Measurements from ENCODE around the gene YIF1B. TPM values are rescaled to one million over a fixed set of nuclear protein-coding genes. Genes with fewer than 3 reads are reported as not detected.
A peak's percentile ranks its signal among the peaks of the same experiment; 100 is the strongest.
"Not testable (repeated sequence)": the region's sequence is repeated elsewhere in the genome, so short reads cannot be mapped to it uniquely, and the experiment has no call there.

YIF1B gene
- total RNA-seq, 2 experiments from 2014 or later, result 15.9 to 17.1 TPM

DNA sequence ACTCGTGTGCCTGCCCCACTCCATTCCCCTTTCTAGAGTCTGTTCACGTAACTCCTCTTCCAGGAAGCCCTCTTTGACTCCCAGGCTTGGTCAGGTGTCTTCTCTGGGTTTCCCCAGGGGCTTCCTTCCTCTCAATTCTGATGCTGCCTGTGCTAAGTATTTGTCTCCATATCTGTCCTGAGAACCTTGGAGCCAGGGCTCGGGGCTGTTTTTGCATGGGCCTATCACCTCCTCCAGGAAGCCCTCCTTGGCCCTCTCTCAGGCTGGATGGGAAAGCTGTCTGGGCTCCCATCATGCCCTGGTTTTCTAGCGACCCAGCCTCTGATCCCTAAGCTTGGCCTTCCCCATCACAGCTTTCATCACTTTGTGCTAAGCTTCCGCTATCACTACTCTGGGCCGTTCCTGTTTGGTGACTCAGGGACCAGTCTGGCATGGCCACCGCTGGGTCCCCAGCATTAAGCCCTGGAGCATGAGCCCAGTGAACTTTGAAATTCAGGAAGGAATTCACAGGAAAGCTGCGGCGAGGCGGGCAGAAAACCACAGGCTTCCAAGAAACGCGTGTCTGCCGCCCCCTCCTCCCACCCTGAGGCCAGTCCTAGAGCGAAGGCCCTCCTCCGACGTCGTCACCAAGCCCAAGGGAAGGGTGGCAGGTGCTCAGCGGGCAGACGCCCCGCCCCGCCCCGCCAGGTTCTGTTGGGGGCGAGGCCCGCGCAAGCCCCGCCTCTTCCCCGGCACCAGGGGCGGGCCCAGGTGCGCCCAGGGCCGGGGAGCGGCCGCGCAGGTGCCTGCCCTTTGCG is 51.9 kb downstream of the YIF1B start:
- Histone ChIP-seq H3K36me3 (ENCODE audit: insufficient read depth, low read length) (no peaks in the 10 kb centered on the region), H3K9me3 (ENCODE audit: control insufficient read depth in 1 of 2, insufficient read depth in 1 of 2, low read length in 2 of 2) (no peaks in the 10 kb centered on the region), H3K27me3 (ENCODE audit: control insufficient read depth in 1 of 2, insufficient read depth in 2 of 2, low read length in 2 of 2) (no peaks in the 10 kb centered on the region), H3K27ac (ENCODE audit: low read depth in 1 of 2, low read length in 2 of 2) (peak overlapping the region; percentile 23 to 29), H3K4me1 (ENCODE audit: insufficient read depth, low read length) (peaks cover 24% of the 10 kb centered on the region), H3K4me3 (ENCODE audit: low read length) (peak overlapping the region; percentile 68)
- ChIA-PET CTCF (interaction anchor here (0.9 to 1.4 kb wide), 2 partner anchors 20 to 361 kb away, joined by 4 to 5 read pairs; no protein-coding TSS in a partner anchor), POLR2A (interaction anchor here (0.6 to 2.7 kb wide), 9 partner anchors 12 to 600 kb away, joined by 3 to 16 read pairs (median 3); partner anchors contain the start of genes CATSPERG, FAM98C, PSMD8 and SIPA1L3)
- Mint-ChIP-seq H3K27me3 (peaks cover 5% of the 10 kb centered on the region), H3K4me3 (peak overlapping the region; percentile 83), H3K4me1 (ENCODE audit: low read depth) (peaks cover 31% of the 10 kb centered on the region), H3K9me3 (no peaks in the 10 kb centered on the region), H3K36me3 (ENCODE audit: low read depth) (no peaks in the 10 kb centered on the region), H3K27ac (peak overlapping the region; percentile 52)
- TF ChIP-seq, protein P1, sequence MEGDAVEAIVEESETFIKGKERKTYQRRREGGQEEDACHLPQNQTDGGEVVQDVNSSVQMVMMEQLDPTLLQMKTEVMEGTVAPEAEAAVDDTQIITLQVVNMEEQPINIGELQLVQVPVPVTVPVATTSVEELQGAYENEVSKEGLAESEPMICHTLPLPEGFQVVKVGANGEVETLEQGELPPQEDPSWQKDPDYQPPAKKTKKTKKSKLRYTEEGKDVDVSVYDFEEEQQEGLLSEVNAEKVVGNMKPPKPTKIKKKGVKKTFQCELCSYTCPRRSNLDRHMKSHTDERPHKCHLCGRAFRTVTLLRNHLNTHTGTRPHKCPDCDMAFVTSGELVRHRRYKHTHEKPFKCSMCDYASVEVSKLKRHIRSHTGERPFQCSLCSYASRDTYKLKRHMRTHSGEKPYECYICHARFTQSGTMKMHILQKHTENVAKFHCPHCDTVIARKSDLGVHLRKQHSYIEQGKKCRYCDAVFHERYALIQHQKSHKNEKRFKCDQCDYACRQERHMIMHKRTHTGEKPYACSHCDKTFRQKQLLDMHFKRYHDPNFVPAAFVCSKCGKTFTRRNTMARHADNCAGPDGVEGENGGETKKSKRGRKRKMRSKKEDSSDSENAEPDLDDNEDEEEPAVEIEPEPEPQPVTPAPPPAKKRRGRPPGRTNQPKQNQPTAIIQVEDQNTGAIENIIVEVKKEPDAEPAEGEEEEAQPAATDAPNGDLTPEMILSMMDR (IDR thresholded peaks at IDR 0.05), result no peak
- ATAC-seq (ENCODE audit: poor library complexity) (peak; percentile 92), DNase-seq (peak in 13 of 14 experiments; percentile 63 to 92 (median 74))
- intact Hi-C loops (cut with DNase I, micrococcal nuclease), result loop anchor here in 1 of 2 experiments (2.0 kb wide), 1 partner anchor 53 kb away; no protein-coding TSS in a partner anchor

DNA sequence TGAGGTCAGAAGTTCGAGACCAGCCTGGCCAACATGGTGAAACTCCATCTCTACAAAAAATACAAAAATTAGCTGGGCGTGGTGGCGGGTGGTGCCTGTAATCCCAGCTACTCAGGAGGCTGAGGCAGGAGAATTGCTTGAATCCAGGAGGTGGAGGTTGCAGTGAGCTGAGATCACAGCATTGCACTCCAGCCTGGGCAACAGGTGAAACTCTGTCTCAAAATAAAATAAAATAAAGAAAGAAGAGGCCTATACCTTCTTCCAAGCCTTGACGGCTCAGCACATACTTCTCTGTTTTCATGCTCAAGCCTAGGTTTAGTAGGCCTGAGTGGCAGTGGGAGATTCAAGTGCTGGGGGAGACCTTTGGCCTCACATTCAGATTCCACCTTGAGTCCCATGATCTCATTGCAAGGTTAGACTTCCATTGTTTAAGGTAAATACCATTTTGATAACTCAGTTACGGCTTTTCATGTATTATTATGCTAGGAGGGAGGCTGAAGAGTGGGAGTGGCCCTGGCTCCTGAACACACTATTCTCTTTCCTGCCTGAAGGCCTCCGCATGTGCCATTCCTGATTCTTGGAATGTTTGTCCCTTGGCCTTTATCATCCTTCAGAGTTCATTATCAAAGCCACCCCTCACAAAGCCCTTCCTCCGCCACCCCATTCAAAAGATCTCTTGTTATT is 53.0 kb downstream of the YIF1B start:
- intact Hi-C loops (cut with DNase I, micrococcal nuclease), result no loop called here
- ChIA-PET CTCF (no interaction called here), POLR2A (no interaction called here)
- Mint-ChIP-seq H3K4me3 (peak overlapping the region; percentile 63), H3K4me1 (ENCODE audit: low read depth) (peaks cover 26% of the 10 kb centered on the region), H3K9me3 (no peaks in the 10 kb centered on the region), H3K36me3 (ENCODE audit: low read depth) (no peaks in the 10 kb centered on the region), H3K27me3 (peaks cover 12% of the 10 kb centered on the region), H3K27ac (no peak overlapping the region)
- Histone ChIP-seq H3K4me3 (ENCODE audit: low read length) (no peak overlapping the region), H3K27me3 (ENCODE audit: control insufficient read depth in 1 of 2, insufficient read depth in 2 of 2, low read length in 2 of 2) (no peaks in the 10 kb centered on the region), H3K36me3 (ENCODE audit: insufficient read depth, low read length) (no peaks in the 10 kb centered on the region), H3K4me1 (ENCODE audit: insufficient read depth, low read length) (peaks cover 24% of the 10 kb centered on the region), H3K9me3 (ENCODE audit: control insufficient read depth in 1 of 2, insufficient read depth in 1 of 2, low read length in 2 of 2) (no peaks in the 10 kb centered on the region), H3K27ac (ENCODE audit: low read depth in 1 of 2, low read length in 2 of 2) (no peak overlapping the region)
- TF ChIP-seq, protein P1 (IDR thresholded peaks at IDR 0.05), result no peak
- ATAC-seq (ENCODE audit: poor library complexity) (no peak), DNase-seq (no peak)

DNA sequence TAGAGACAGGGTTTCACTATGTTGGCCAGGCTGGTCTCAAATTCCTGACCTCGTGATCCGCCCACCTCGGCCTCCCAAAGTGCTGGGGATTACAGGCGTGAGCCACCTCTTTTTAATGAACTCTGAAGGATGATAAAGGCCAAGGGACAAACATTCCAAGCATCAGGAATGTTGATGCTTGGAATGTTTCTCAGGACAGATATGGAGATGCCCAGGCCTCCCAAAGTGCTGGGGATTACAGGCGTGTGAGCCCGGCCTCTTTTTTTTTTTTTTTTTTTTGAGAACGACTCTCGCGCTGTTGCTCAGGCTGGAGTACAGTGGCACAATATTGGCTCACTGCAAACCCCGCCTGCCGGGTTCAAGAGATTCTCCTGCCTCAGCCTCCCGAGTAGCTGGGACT is 53.8 kb downstream of the YIF1B start:
- H3K36me3 Mint-ChIP-seq (ENCODE audit: low read depth); H3K27me3 ChIP-seq (ENCODE audit: control insufficient read depth in 1 of 2, insufficient read depth in 2 of 2, low read length in 2 of 2); H3K4me3 Mint-ChIP-seq; H3K36me3 ChIP-seq (ENCODE audit: insufficient read depth, low read length); DNase-seq; H3K27ac Mint-ChIP-seq; H3K9me3 Mint-ChIP-seq; ATAC-seq (ENCODE audit: poor library complexity); H3K27ac ChIP-seq (ENCODE audit: low read depth in 1 of 2, low read length in 2 of 2); POLR2A ChIA-PET; H3K4me3 ChIP-seq (ENCODE audit: low read length); H3K9me3 ChIP-seq (ENCODE audit: control insufficient read depth in 1 of 2, insufficient read depth in 1 of 2, low read length in 2 of 2); intact Hi-C loops (cut with DNase I, micrococcal nuclease); CTCF ChIA-PET: not testable (repeated sequence)
- Mint-ChIP-seq H3K27me3 (peaks cover 16% of the 10 kb centered on the region), H3K4me1 (ENCODE audit: low read depth) (peaks cover 20% of the 10 kb centered on the region)
- H3K4me1 ChIP-seq (ENCODE audit: insufficient read depth, low read length), result peaks cover 24% of the 10 kb centered on the region
